ENCODE measurements around the gene PATJ.

Gene PATJ

GRCh38 chr1:62207187-62207586 is 464.9 kb downstream of the PATJ start:
- WGBS (ENCODE audit: extremely low coverage, insufficient coverage, insufficient read length): no CpG with 5 or more reads among the region's 2 CpGs
- no peak overlapping the region for H4K8ac ChIP-seq (ENCODE audit: low read depth, low read length)
- no peaks in the 10 kb centered on the region for H3K4me1 ChIP-seq (ENCODE audit: control insufficient read depth in 1 of 2, insufficient read depth in 2 of 2, low read length in 2 of 2)

GRCh38 chr1:62208087-62208486 is 465.8 kb downstream of the PATJ start:
- no peak overlapping the region for H3K9ac ChIP-seq (ENCODE audit: low read length)
- no peak overlapping the region for H4K12ac ChIP-seq (ENCODE audit: low read depth, low read length)
- no peak overlapping the region for H4K91ac ChIP-seq (ENCODE audit: low read depth, low read length)
- no peak overlapping the region for H3K18ac ChIP-seq (ENCODE audit: low read length)
- H3K4ac ChIP-seq (ENCODE audit: low read depth, low read length): no peak overlapping the region
- WGBS (ENCODE audit: extremely low coverage, insufficient coverage, insufficient read length): no CpG with 5 or more reads among the region's 5 CpGs
- no peak overlapping the region for H2BK12ac ChIP-seq (ENCODE audit: low read length)
- peaks cover 36 to 39% of the 10 kb centered on the region in 2 experiments for H3K36me3 ChIP-seq (ENCODE audit: control insufficient read depth in 1 of 2, insufficient read depth in 2 of 2, low read length in 2 of 2)
- H3K27ac ChIP-seq (ENCODE audit: low read depth, low read length): no peak overlapping the region
- no peak overlapping the region for H2AK5ac ChIP-seq (ENCODE audit: low read length)
- peaks cover 2% of the 10 kb centered on the region for H3K79me2 ChIP-seq (ENCODE audit: control insufficient read depth, insufficient read depth, low read length, poor library complexity)
- H3K4me2 ChIP-seq (ENCODE audit: low read length): no peak overlapping the region
- H3K27me3 ChIP-seq (ENCODE audit: insufficient read depth, low read length): no peaks in the 10 kb centered on the region
- no peak overlapping the region for H3K4me3 ChIP-seq (ENCODE audit: low read depth, low read length)
- no peak overlapping the region for H2BK120ac ChIP-seq (ENCODE audit: insufficient read depth, low read length, poor library complexity)
- H2BK5ac ChIP-seq (ENCODE audit: low read depth, low read length, poor library complexity): no peak overlapping the region
- no peak overlapping the region for H3K14ac ChIP-seq (ENCODE audit: low read length)
- H3K23ac ChIP-seq (ENCODE audit: low read length): no peak overlapping the region
- H4K8ac ChIP-seq (ENCODE audit: low read depth, low read length): no peak overlapping the region
- H3K79me1 ChIP-seq (ENCODE audit: low read length): no peaks in the 10 kb centered on the region
- peaks cover 5% of the 10 kb centered on the region for H3K9me3 ChIP-seq (ENCODE audit: insufficient read depth, low read depth, low read length)
- H2AFZ ChIP-seq (ENCODE audit: insufficient read depth, low read length, poor library complexity): no peak overlapping the region
- no peaks in the 10 kb centered on the region for H3K4me1 ChIP-seq (ENCODE audit: control insufficient read depth in 1 of 2, insufficient read depth in 2 of 2, low read length in 2 of 2)
- no peak for DNase-seq

More at GRCh38 chr1:62207187-62207586, 464.9 kb downstream of the PATJ start:
- no peak overlapping the region for H3K4me3 ChIP-seq (ENCODE audit: low read depth, low read length)
- no peak overlapping the region for H3K4me2 ChIP-seq (ENCODE audit: low read length)
- H3K9ac ChIP-seq (ENCODE audit: low read length): no peak overlapping the region
- H3K23ac ChIP-seq (ENCODE audit: low read length): no peak overlapping the region
- peaks cover 40 to 44% of the 10 kb centered on the region in 2 experiments for H3K36me3 ChIP-seq (ENCODE audit: control insufficient read depth in 1 of 2, insufficient read depth in 2 of 2, low read length in 2 of 2)
- H2AK5ac ChIP-seq (ENCODE audit: low read length): no peak overlapping the region
- peaks cover 5% of the 10 kb centered on the region for H3K9me3 ChIP-seq (ENCODE audit: insufficient read depth, low read depth, low read length)
- no peak overlapping the region for H4K12ac ChIP-seq (ENCODE audit: low read depth, low read length)
- no peak overlapping the region for H3K14ac ChIP-seq (ENCODE audit: low read length)
- H3K4ac ChIP-seq (ENCODE audit: low read depth, low read length): no peak overlapping the region
- H2AFZ ChIP-seq (ENCODE audit: insufficient read depth, low read length, poor library complexity): no peak overlapping the region
- DNase-seq: no peak
- H3K27me3 ChIP-seq (ENCODE audit: insufficient read depth, low read length): no peaks in the 10 kb centered on the region
- H3K79me2 ChIP-seq (ENCODE audit: control insufficient read depth, insufficient read depth, low read length, poor library complexity): peaks cover 2% of the 10 kb centered on the region
- no peak overlapping the region for H3K27ac ChIP-seq (ENCODE audit: low read depth, low read length)
- H3K79me1 ChIP-seq (ENCODE audit: low read length): no peaks in the 10 kb centered on the region
- H2BK5ac ChIP-seq (ENCODE audit: low read depth, low read length, poor library complexity): no peak overlapping the region
- H2BK120ac ChIP-seq (ENCODE audit: insufficient read depth, low read length, poor library complexity): no peak overlapping the region
- H2BK12ac ChIP-seq (ENCODE audit: low read length): no peak overlapping the region
- no peak overlapping the region for H3K18ac ChIP-seq (ENCODE audit: low read length)
- H4K91ac ChIP-seq (ENCODE audit: low read depth, low read length): no peak overlapping the region

- Histone ChIP-seq H3K4me3 (ENCODE audit: low read depth, low read length) (no peak overlapping the region), H4K12ac (ENCODE audit: low read depth, low read length) (no peak overlapping the region), H2BK120ac (ENCODE audit: insufficient read depth, low read length, poor library complexity) (no peak overlapping the region), H3K36me3 (ENCODE audit: control insufficient read depth in 1 of 2, insufficient read depth in 2 of 2, low read length in 2 of 2) (peaks cover 29 to 32% of the 10 kb centered on the region in 2 experiments), H3K4me1 (ENCODE audit: control insufficient read depth in 1 of 2, insufficient read depth in 2 of 2, low read length in 2 of 2) (no peaks in the 10 kb centered on the region), H3K9me3 (ENCODE audit: insufficient read depth, low read depth, low read length) (peaks cover 5% of the 10 kb centered on the region), H2BK5ac (ENCODE audit: low read depth, low read length, poor library complexity) (no peak overlapping the region), H3K4me2 (ENCODE audit: low read length) (no peak overlapping the region), H3K4ac (ENCODE audit: low read depth, low read length) (no peak overlapping the region), H3K27ac (ENCODE audit: low read depth, low read length) (no peak overlapping the region), H3K79me1 (ENCODE audit: low read length) (no peaks in the 10 kb centered on the region), H3K79me2 (ENCODE audit: control insufficient read depth, insufficient read depth, low read length, poor library complexity) (peaks cover 2% of the 10 kb centered on the region), H3K9ac (ENCODE audit: low read length) (no peak overlapping the region), H3K14ac (ENCODE audit: low read length) (no peak overlapping the region), H2BK12ac (ENCODE audit: low read length) (no peak overlapping the region), H4K8ac (ENCODE audit: low read depth, low read length) (no peak overlapping the region), H4K91ac (ENCODE audit: low read depth, low read length) (no peak overlapping the region), H3K23ac (ENCODE audit: low read length) (no peak overlapping the region), H2AK5ac (ENCODE audit: low read length) (no peak overlapping the region), H3K27me3 (ENCODE audit: insufficient read depth, low read length) (no peaks in the 10 kb centered on the region), H3K18ac (ENCODE audit: low read length) (no peak overlapping the region), H2AFZ (ENCODE audit: insufficient read depth, low read length, poor library complexity) (no peak overlapping the region)
- DNase-seq: no peak
- no CpG with 5 or more reads among the region's 1 CpG for WGBS (ENCODE audit: extremely low coverage, insufficient coverage, insufficient read length)
These were observed 466.7 kb downstream of the PATJ start for GRCh38 chr1:62208970-62209369.

- H2AFZ ChIP-seq (ENCODE audit: insufficient read depth, low read length, poor library complexity): no peak overlapping the region
- H2BK12ac ChIP-seq (ENCODE audit: low read length): no peak overlapping the region
- WGBS (ENCODE audit: extremely low coverage, insufficient coverage, insufficient read length): no CpG with 5 or more reads among the region's 1 CpG
- no peak overlapping the region for H3K9ac ChIP-seq (ENCODE audit: low read length)
- H3K79me2 ChIP-seq (ENCODE audit: control insufficient read depth, insufficient read depth, low read length, poor library complexity): no peaks in the 10 kb centered on the region
- H3K14ac ChIP-seq (ENCODE audit: low read length): no peak overlapping the region
- H4K12ac ChIP-seq (ENCODE audit: low read depth, low read length): no peak overlapping the region
- H3K4ac ChIP-seq (ENCODE audit: low read depth, low read length): no peak overlapping the region
- peaks cover 22 to 25% of the 10 kb centered on the region in 2 experiments for H3K36me3 ChIP-seq (ENCODE audit: control insufficient read depth in 1 of 2, insufficient read depth in 2 of 2, low read length in 2 of 2)
- no peak overlapping the region for H4K8ac ChIP-seq (ENCODE audit: low read depth, low read length)
- no peak overlapping the region for H2BK120ac ChIP-seq (ENCODE audit: insufficient read depth, low read length, poor library complexity)
- no peaks in the 10 kb centered on the region for H3K4me1 ChIP-seq (ENCODE audit: control insufficient read depth in 1 of 2, insufficient read depth in 2 of 2, low read length in 2 of 2)
- H3K9me3 ChIP-seq (ENCODE audit: insufficient read depth, low read depth, low read length): peaks cover 6% of the 10 kb centered on the region
- DNase-seq: peak in 1 of 2 donors; percentile 72
- H3K27me3 ChIP-seq (ENCODE audit: insufficient read depth, low read length): no peaks in the 10 kb centered on the region
- no peak overlapping the region for H2BK5ac ChIP-seq (ENCODE audit: low read depth, low read length, poor library complexity)
- H3K4me3 ChIP-seq (ENCODE audit: low read depth, low read length): no peak overlapping the region
- no peak overlapping the region for H4K91ac ChIP-seq (ENCODE audit: low read depth, low read length)
- no peak overlapping the region for H3K27ac ChIP-seq (ENCODE audit: low read depth, low read length)
- no peak overlapping the region for H3K23ac ChIP-seq (ENCODE audit: low read length)
- no peak overlapping the region for H3K18ac ChIP-seq (ENCODE audit: low read length)
- no peak overlapping the region for H2AK5ac ChIP-seq (ENCODE audit: low read length)
- no peak overlapping the region for H3K4me2 ChIP-seq (ENCODE audit: low read length)
- no peaks in the 10 kb centered on the region for H3K79me1 ChIP-seq (ENCODE audit: low read length)
These were observed 467.8 kb downstream of the PATJ start for GRCh38 chr1:62209931-62210595.

All from trophoblast cell (in vitro differentiated cells and primary cell).